HEK293T (cell line): ENCODE data around the gene PDGFA.

Experiments used
- ARNT ChIP-seq: fragments of 450-650 bp; IDR thresholded peaks from 2 replicates; pipeline ENCODE4 v1.6.1; 2017; ENCODE audit warnings: mild to moderate bottlenecking
- ELF4 ChIP-seq: fragments of 450-650 bp; IDR thresholded peaks from 2 replicates; pipeline ENCODE4 v1.6.1; 2017; ENCODE audit warnings: antibody characterized with exemption

DNA sequence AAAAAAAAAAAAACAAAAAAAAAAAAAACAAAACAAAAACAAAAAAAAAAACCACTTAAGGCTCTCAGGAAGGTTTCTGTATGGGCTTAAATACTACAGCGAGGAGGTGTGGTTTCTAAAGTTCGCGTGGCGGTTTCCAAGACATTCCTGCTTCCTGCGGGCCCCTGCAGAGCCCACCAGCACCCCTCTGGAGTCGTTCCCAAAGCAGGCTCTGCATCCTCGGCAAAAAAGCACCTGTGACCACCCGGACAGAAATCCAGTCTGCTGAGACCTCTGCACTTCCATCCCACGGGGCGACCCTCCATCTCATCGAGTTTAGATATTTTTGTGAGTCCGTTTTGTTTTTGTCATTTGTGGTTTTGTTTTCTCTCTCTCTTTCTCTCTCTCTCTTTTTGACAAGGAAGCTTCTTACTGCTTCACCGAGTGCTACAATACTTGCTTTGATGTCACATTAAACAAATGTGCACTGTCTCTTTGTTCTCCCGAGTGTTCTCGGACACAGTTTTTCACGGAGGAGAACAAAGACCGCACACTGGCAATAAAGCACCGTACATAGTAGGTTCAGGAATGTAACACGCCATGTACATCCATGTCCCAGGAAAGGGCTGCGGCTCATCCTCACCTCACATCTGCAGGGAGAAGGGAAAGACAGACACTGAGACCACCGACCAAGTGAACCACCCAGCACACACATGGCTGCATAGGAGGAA lies 21.5 kb downstream of the PDGFA start:
- TF ChIP-seq ELF4 (no peak), ARNT (no peak)
